Activated CD4-positive, CD25-positive, alpha-beta regulatory T cell (primary cell): ENCODE data around the gene NCSTN.
"Not testable (repeated sequence)": the region's sequence is repeated elsewhere in the genome, so short reads cannot be mapped to it uniquely, and the experiment has no call there.

Experiments used
- DNase-seq, 4 experiments: peaks; one replicate each; lab custom pipeline; 2025; lab: John Stamatoyannopoulos, UW

NCSTN gene

DNA sequence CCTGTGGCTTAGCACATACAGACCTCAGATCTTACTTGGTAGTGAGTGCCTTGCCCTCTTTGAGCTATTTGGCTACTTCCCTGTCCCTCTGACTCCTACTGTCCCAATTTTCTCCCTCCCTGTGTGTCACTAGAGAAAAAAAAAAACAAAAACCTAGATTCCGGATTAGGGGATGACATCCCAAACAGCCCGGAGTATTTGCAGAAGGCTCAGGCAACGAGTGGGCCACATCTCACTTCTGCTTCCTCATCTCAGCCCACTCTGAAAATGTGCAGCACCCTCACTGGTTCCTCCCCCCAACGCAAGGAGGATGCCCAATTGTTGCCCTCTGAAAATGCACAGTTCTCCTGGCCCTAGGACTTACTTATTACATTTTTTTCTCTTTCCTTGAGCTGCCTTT, 28.6 kb downstream of the NCSTN start:
- DNase-seq = no peak

DNA sequence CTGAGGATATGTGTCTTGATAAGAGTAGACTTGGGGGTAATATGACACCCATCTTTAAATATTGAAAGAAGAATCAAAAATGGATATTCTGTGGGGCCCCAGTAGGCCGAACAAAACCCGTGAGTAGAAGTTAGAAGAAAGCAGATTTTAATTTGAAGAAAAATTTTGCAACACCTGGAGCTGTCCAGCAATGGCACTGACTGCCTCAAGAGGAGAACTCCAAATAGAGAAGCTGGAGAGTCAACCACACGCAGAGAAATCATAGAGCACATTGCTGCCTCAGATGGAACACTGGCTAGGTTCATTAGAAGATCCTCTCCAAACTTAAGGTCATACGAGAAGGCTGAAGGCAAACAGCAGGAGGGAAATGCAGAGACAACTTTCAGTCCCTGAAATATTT, 30.5 kb downstream of the NCSTN start:
- DNase-seq = no peak

DNA sequence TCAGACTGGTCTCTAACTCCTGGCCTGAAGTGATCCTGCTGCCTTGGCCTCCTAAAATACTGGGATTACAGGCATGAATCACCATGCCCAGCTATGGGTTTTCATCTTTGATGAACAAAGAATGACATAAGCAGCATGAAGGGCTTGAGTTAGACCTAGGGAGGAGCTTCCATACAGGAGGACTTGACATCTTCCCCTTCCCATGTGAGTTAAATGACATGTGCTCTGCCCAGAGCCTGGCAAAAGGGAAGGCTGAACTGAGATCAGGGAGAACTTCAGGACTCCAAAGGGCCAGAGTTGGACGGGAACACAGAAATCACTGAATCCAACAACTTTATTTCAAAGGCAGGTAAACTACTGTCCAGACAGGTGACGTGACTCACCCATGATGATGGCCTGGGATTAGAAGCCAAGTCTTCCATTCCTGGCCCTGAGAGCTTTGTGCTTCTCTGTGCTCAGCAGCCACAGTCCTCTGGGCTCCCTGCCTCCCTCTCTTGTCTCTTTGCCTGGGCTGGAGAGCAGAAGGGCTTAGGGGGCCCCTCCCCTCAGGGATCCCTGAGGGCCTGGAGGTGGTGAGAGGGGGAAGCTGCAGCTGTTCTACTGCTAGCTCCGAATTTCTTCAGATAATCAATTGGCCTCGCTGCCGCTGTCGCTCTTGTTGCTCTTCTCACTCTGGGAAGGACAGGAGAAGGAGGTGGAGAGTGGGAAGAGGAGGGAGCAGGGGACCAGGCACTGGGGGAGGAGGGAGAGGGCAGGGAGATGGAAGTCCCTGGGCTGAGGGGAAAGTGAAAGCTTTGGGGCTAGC, 31.3 kb downstream of the NCSTN start:
- DNase-seq = no peak

DNA sequence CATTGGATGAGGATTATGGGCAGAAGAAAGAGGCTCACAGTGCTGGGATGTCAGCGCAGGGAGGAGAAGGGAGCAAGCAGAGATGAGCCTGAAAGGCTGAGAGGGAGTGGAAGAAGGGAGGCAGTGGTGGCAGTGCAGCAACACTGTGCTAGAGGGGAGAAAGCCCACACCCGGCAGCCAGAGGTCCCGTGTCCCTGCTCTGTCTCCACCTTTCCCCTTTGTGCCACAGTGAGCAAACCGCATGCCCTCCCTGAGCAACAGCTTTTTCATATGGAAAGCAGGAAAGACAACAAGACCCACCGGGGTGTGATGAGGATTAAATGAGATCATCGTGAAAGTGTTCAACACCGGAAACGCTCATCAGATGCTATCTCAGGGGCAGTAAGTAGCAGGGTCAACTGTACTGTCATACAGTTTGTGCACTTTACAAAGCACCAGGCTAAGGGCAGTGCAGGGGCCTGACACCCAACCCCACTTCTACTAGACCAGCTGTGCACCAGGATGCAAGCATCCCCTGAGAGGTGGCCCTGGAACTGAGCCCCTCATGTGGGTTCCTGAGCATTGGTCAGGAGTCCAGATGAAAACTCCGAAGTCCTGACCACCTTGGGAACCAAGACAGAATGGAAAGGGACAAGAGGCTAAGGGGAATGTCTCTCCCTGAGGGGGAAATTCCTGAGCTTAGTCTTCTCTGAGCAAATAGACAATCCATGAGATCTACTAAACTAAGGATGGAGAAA, 32.8 kb downstream of the NCSTN start:
- no peak for DNase-seq

DNA sequence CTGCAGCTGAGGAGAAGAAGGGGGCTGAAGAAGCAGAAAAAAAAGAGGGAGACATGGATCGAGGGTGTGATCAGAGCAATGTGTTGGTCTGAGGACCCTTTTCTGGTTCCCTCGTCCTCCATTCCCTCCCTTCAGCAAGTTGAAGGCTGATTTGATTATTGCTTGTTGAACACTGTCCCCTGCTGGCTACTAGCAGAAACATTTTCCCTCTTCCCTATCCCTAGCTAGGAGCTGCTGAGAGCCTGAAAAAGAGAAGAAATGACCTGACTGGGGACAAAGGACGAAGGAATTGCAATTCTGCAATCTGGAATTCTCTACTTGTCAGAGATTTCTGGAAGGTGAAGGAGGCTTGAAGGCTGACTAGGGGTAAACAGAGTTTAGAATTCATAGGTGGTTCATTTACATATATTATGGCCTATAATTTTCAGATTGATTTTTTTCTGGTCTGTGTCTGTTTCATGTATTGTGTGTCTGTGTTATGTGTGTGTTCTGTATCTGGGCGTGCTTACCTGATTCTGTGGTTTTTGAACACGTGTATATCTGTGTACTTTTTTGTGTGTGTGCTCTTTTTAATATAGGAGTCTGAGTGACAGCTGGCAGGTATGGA, 33.4 kb downstream of the NCSTN start:
- no peak for DNase-seq

DNA sequence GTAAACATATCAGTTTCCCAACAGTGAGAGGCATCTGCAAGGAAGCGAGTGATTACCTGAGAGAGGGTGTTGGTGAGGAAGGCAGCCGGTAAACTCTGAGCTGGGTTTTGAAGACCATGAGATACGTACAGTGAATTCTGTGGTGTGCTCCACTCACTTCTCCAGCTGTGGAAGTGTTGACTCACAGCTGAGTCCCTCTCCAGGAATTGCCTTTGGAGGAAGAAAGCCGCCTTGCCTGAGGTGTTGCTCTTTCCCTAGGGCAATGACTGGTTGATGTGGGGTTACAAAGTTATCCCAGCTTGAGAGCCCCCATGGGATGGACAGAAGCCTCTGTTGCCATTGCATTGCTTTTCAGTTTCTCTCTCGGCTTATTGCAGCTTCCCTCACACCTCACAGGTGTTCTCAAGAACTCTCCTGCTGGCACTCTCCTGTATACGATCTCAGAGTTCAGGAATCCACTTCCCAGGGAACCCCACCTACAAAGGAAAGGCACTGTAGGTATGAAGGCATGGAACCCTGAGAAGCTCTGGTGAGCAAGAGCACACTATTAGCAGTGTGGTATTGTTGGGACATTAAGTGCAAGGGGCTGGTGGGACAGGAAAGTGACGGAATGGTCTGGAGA, 34.5 kb downstream of the NCSTN start:
- no peak for DNase-seq

DNA sequence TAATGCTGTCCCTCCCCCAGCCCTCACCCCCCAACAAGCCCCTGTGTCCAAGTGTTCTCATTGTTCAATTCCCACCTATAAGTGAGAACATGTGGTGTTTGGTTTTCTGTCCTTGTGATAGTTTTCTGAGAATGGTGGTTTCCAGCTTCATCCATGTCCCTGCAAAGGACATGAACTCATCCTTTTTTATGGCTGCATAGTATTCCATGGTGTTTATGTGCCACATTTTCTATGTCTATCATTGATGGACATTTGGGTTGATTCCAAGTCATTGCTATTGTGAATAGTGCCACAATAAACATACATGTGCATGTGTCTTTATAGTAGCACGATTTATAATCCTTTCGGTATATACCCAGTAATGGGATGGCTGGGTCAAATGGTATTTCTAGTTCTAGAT, 41.6 kb downstream of the NCSTN start:
- not testable (repeated sequence) for DNase-seq

DNA sequence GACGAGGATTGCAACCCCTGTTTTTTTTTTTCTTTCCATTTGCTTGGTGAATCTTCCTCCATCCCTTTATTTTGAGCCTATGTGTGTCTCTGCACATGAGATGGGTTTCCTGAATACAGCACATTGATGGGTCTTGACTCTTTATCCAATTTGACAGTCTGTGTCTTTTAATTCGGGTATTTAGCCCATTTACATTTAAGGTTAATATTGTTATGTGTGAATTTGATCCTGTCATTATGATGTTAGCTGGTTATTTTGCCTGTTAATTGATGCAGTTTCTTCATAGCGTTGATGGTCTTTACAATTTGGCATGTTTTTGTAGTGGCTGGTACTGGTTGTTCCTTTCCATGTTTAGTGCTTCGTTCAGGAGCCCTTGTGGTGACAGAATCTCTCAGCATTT, 45.2 kb downstream of the NCSTN start:
- DNase-seq = not testable (repeated sequence)

DNA sequence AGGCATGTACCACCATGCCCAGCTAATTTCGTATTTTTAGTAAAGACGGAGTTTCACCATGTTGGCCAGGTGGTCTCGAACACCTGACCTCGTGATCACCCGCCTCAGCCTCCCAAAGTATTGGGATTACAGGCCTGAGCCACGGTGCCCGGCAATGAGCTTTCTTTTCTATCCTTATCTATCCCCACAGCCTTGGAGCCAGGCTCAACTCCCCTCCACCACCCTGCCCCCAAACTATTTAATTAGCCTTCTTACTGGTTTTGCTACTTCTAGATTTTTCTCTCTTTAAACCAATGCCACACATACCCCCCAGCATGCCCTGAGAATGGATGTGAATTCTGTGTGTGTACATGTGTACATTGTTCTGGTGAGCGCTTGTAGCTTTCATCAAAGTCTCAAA, 51.5 kb downstream of the NCSTN start:
- DNase-seq = no peak

DNA sequence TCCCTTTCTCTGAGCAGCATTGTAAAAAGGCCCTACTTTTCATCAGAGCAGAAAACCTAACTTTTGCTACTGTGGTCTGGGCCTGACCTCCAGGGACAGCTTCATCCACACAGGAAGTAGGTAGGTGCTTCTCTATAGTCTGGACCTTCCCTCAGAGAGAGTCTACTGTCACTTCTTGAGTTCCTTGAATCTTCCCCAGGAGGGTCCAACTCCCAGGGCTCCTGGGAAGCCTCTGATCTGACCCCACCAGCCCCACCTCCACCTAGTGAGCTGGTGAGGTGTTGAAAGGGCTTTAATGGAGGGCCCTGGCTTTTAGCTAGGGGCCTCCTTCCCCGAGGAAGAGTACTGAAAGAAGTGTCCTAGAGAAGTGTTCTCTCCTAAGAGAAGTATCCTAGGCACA, 54.5 kb downstream of the NCSTN start:
- DNase-seq = no peak

DNA sequence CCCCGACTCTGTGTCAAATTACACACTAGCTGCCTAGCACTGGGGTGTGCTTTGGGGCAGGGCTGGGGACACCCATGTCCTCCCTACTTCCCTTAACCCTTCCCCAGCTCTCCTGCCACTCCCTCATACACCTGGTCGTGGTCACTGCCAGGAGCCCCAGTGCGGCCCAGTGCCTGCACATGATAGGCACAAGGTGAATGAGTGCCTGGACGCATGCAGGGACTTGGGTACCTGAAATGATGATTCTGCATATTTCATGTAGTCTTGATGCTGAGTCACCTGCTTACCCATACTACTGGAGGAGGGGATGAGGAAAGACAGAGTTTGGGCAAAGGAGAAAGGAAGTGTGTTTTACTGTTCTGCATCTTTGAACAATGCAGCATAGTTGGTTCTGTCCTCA, 55.6 kb downstream of the NCSTN start:
- no peak for DNase-seq

DNA sequence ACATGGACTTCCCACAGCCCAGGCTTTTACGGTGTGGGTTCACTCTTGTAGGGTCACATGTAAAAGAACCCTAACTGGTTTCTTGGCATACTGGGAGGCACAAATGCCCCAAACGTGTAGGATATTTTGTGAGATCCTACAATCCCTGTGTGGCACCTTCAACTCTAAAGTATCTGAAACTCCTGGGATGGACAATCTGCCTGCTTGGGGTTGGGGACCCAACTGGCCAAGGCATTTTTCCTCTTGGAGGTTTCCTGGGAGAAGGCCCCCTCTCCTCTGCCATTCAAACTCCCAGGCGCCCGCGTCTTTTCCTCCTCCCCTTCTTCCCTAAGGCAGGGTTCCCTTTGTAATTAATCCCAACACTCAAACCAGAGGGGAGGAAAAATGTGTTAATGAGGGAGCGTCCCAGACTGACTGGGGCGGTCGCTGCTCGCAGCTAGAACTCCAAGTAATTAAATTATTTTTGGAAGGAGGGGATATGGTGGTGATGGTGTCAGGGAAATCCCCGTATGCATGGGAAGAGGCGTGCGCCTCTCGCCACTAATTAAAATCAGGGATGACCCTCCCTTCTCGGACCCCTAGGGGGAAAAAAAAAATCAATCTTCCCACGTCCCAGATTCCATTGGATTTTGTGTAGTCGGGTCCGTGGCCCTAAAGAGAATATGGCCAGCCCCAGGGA, 56.5 kb downstream of the NCSTN start:
- DNase-seq = no peak

DNA sequence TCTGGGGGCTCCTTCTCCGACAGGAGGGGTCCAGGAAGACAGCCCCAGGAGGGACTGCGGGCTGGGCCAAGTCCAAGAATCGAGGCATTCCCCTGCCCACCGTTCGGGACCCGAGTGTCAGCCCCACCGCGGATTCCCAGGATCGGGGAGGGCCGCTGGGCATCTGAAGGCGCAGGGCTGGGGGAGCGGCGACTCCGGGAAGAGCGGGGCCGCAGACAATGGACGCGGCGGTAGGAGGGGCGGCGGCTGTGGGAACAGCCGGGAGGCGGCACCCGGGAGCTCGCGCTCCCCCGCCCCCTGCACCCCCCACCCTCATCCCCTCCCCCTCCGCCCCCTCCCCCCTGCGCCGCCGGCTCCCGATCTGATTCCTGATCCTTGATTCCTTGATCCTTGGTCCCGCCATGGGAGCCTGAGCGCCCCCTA, 57.1 kb downstream of the NCSTN start, which contains the start of gene VANGL2:
Gene VANGL2 (plus strand): TSS at position 342 of the 423 bp plus-strand sequence. CDS start 15,274 bp downstream, outside the sequence.
- peak in 1 of 4 experiments; percentile 13 for DNase-seq

DNA sequence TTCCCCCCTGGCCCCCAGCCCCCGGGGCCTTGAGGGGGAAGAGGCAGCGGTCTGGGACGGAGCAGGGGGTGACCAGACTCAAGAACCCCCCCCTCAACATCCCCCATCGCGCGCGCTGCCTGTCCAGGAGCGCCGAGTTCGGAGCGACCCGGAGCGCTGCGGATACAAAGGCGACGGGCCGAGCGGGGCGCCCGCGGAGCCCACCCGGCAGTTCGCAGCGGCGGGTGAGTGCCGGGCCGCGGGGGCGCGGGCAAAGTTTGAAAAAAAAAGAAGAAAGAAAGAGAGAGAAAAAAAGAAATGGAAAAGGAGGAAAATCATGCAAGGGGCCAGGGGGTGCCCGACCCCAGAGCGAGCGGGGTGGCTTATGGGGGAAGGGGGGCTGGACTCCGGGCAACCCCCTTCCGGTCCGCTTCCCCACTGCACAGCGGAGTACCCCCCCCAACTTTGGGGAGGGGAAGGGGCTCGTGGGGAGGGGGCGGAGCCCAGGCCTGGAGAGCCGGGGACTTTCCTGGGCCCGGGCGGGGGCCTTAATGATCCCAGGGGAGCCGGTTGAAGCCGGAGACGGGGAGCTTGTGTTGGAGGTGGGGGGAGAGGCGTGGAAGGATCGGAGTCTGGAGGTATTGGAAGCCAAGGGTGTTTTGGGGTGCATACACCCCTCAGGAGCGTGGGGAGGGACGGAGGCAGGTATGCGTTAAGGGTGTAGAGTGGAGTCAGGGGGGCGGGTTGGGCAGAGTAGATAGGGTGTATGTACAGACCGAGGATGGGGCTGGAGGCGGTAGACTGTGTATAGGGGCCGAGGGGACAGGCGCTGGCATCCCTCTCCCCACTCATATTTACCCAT, 57.7 kb downstream of the NCSTN start:
- DNase-seq = no peak

DNA sequence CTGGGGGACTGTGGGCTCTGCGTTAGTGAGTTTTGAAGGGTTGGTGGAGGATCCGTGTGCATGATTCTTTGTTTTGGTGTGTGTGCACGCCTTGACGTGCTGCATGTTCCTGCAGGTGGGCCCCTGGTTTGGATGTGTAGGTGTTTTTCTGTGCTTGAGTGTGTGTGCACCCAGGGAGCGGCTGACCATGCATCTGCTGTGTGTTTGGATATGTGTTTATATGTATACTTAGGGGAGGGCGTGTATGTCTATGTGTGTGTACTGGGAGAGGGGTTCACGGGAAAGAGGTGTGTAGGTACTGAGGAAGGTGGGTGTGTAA, 58.3 kb downstream of the NCSTN start:
- no peak for DNase-seq

DNA sequence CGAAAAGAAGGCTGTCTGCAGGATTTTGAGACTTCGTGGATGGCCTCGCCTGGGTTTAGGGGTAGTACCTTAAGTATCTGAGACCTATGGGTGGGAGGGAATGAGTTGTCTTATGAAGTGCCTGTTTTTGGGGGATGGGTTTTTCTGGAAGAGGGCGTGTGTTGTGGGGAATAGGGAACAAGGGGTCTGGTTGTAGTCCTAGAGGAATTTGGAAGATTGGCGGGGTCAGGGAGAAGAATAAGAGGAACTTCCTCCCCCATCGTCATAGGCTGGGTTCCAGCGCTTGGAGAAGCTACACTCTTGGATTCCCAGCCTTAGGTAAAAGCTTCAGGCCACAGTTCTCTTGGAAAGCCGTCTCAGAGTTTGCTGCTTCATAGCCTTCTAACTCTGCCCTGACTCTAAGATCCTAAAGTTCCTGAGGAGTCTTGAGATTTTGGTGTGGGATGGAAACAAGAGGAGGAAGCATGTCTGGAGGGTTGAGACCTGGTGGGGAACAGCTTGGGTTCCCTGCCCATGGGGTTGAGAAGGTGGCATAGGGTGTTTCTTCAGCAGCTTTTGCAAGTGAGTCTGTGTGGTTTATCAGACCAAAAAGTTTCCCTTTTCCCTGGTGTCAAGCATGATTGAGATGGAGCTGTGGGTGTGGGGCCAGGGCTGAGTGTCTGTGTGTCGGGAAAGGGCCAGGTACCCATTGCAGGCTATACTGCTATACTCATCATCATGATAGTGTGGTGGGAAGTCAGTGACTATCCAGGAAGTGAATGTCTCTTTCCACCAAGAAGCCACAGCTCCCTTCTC, 59.0 kb downstream of the NCSTN start:
- no peak for DNase-seq

DNA sequence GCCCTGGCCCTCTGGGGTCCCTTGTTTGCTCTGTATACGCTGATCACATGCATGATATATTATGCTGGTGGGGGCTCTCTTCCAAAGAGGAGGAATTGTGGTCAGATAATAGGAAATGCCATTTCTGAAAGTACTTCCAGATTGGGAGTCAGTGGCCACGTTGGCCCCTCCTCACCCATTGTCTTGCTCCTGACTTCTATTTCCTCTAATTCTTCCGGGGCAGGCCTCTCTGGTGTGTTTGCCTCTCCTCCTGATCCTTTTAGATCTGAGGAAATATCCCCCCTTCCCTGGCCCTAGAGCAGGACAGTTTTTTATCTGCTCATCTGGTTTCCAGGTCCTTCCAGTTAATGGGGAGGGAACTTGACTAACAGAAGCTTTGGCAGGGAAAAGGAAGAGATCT, 60.1 kb downstream of the NCSTN start:
- DNase-seq = no peak

DNA sequence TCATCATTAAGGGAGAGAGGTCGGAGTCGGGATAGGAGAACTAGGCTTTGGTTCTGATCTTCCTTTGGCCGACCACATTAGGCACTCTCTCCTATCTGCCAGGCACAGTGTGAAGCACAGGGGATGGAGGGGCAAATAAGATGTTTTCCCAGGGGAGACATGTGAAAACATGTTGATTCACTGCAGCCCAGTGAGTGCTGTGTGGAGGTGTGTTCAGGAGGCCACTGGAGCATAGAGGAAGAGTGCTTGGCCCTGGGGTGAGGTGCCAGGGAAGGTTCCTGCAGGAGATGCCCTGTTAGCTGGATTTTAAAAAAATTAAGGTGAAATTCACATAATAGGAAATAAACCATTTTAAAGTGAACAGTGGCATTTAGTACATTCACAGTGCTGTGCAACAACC, 60.9 kb downstream of the NCSTN start:
- no peak for DNase-seq

DNA sequence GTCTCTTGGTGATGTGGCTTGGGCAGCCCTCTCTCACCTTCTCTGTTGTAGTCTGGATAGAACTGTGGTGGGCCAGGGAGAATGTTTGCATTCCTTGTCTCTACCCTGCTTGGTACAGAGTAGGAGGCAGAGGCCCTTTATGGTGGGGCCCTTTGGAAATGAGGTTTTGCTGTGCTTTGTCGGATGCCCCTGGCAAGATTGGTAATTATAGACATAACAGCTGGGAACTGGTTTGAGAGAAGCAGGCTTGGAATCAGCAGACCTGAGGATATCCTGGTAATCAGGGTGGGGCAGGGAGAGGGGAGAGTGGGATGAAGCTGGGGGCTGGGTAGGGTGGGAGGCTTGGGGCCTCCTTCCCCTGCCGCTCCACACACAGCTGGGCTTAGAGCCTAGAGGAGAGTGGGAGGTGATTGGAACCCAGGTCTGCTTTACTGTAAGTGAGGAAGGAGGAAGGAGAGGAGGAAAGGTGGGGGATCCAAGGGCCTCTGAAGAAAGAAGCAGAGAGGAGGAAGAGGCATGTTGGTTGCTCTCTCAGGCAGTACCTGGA, 62.2 kb downstream of the NCSTN start:
- no peak for DNase-seq
